ENCODE measurements around the gene NADSYN1. TPM values are rescaled to one million over a fixed set of nuclear protein-coding genes. Genes with fewer than 3 reads are reported as not detected.

The NADSYN1 gene
- total RNA-seq, 2 experiments from 2014 or later, result 70.9 to 122 TPM

GRCh38 chr11:71481101-71481960, 28.3 kb downstream of the NADSYN1 start:
- BruUV-seq (replicated peaks), result no TSS peak
- Histone ChIP-seq H3K79me2 (ENCODE audit: insufficient read depth, low read depth, low read length) (no peaks in the 10 kb centered on the region), H3K4me2 (ENCODE audit: low read length) (no peak overlapping the region), H3K36me3 (ENCODE audit: insufficient read depth, low read length) (peaks cover 41% of the 10 kb centered on the region), H3K27ac (ENCODE audit: low read depth, low read length, poor library complexity, severe bottlenecking) (no peak overlapping the region), H3K9me2 (ENCODE audit: insufficient read depth, low read length) (no peaks in the 10 kb centered on the region), H3K4me3 (ENCODE audit: low read depth, low read length, poor library complexity, severe bottlenecking) (no peak overlapping the region), H3K9me3 (ENCODE audit: low read length) (no peaks in the 10 kb centered on the region), H3K4me1 (ENCODE audit: insufficient read depth, low read length, poor library complexity, severe bottlenecking) (no peaks in the 10 kb centered on the region), H2AFZ (ENCODE audit: low read length) (no peak overlapping the region), H4K20me1 (ENCODE audit: insufficient read depth, low read length) (no peaks in the 10 kb centered on the region)
- ChIA-PET POLR2A (no interaction called here), CTCF (ENCODE audit: unreplicated experiment) (no interaction called here)
- intact Hi-C loops (cut with micrococcal nuclease; ENCODE audit: unreplicated experiment), result no loop called here
- TF ChIP-seq CTCF (conservative IDR thresholded peaks at IDR 0.05; ENCODE audit: low read length), result no peak
- no peak for TF ChIP-seq EZH2phosphoT487 (IDR thresholded peaks at IDR 0.05; ENCODE audit: borderline replicate concordance, low read depth, low read length)
- no peak for DNase-seq (ENCODE audit: low spot score)

GRCh38 chr11:71482216-71482615, 29.2 kb downstream of the NADSYN1 start:
- H4K20me1 ChIP-seq (ENCODE audit: insufficient read depth, low read length), result no peaks in the 10 kb centered on the region
- POLR2A ChIA-PET, result no interaction called here
- intact Hi-C loops (cut with micrococcal nuclease; ENCODE audit: unreplicated experiment), result no loop called here
- no peaks in the 10 kb centered on the region for H3K79me2 ChIP-seq (ENCODE audit: insufficient read depth, low read depth, low read length)
- H3K9me2 ChIP-seq (ENCODE audit: insufficient read depth, low read length), result no peaks in the 10 kb centered on the region
- no peak overlapping the region for H3K4me3 ChIP-seq (ENCODE audit: low read depth, low read length, poor library complexity, severe bottlenecking)
- no peak overlapping the region for H3K4me2 ChIP-seq (ENCODE audit: low read length)
- no TSS peak for BruUV-seq (replicated peaks)
- H3K36me3 ChIP-seq (ENCODE audit: insufficient read depth, low read length), result peaks cover 33% of the 10 kb centered on the region
- H3K9me3 ChIP-seq (ENCODE audit: low read length), result no peaks in the 10 kb centered on the region
- CTCF ChIA-PET (ENCODE audit: unreplicated experiment), result no interaction called here
- no peak overlapping the region for H3K27ac ChIP-seq (ENCODE audit: low read depth, low read length, poor library complexity, severe bottlenecking)
- no peak for DNase-seq (ENCODE audit: low spot score)
- H3K4me1 ChIP-seq (ENCODE audit: insufficient read depth, low read length, poor library complexity, severe bottlenecking), result no peaks in the 10 kb centered on the region
- H2AFZ ChIP-seq (ENCODE audit: low read length), result no peak overlapping the region
- TF ChIP-seq EZH2phosphoT487 (IDR thresholded peaks at IDR 0.05; ENCODE audit: borderline replicate concordance, low read depth, low read length) (no peak), CTCF (conservative IDR thresholded peaks at IDR 0.05; ENCODE audit: low read length) (no peak)

GRCh38 chr11:71482746-71483364, 29.9 kb downstream of the NADSYN1 start:
- H3K79me2 ChIP-seq (ENCODE audit: insufficient read depth, low read depth, low read length), result no peaks in the 10 kb centered on the region
- no peak overlapping the region for H3K4me2 ChIP-seq (ENCODE audit: low read length)
- peaks cover 29% of the 10 kb centered on the region for H3K36me3 ChIP-seq (ENCODE audit: insufficient read depth, low read length)
- intact Hi-C loops (cut with micrococcal nuclease; ENCODE audit: unreplicated experiment), result no loop called here
- H3K9me2 ChIP-seq (ENCODE audit: insufficient read depth, low read length), result no peaks in the 10 kb centered on the region
- no peak for TF ChIP-seq EZH2phosphoT487 (IDR thresholded peaks at IDR 0.05; ENCODE audit: borderline replicate concordance, low read depth, low read length)
- TF ChIP-seq CTCF (conservative IDR thresholded peaks at IDR 0.05; ENCODE audit: low read length), result no peak
- no peak for DNase-seq (ENCODE audit: low spot score)
- H3K27ac ChIP-seq (ENCODE audit: low read depth, low read length, poor library complexity, severe bottlenecking), result no peak overlapping the region
- H3K9me3 ChIP-seq (ENCODE audit: low read length), result no peaks in the 10 kb centered on the region
- no peak overlapping the region for H3K4me3 ChIP-seq (ENCODE audit: low read depth, low read length, poor library complexity, severe bottlenecking)
- ChIA-PET POLR2A (no interaction called here), CTCF (ENCODE audit: unreplicated experiment) (no interaction called here)
- BruUV-seq (replicated peaks), result no TSS peak
- H3K4me1 ChIP-seq (ENCODE audit: insufficient read depth, low read length, poor library complexity, severe bottlenecking), result no peaks in the 10 kb centered on the region
- H2AFZ ChIP-seq (ENCODE audit: low read length), result no peak overlapping the region
- H4K20me1 ChIP-seq (ENCODE audit: insufficient read depth, low read length), result no peaks in the 10 kb centered on the region
